ENCODE measurements around the gene UQCC2. TPM values are rescaled to one million over a fixed set of nuclear protein-coding genes. Genes with fewer than 3 reads are reported as not detected.

The UQCC2 gene
- polyA plus RNA-seq (2013, experiment 1 of 2) = 101 TPM
- 111 TPM for polyA plus RNA-seq (2013, experiment 2 of 2)

DNA sequence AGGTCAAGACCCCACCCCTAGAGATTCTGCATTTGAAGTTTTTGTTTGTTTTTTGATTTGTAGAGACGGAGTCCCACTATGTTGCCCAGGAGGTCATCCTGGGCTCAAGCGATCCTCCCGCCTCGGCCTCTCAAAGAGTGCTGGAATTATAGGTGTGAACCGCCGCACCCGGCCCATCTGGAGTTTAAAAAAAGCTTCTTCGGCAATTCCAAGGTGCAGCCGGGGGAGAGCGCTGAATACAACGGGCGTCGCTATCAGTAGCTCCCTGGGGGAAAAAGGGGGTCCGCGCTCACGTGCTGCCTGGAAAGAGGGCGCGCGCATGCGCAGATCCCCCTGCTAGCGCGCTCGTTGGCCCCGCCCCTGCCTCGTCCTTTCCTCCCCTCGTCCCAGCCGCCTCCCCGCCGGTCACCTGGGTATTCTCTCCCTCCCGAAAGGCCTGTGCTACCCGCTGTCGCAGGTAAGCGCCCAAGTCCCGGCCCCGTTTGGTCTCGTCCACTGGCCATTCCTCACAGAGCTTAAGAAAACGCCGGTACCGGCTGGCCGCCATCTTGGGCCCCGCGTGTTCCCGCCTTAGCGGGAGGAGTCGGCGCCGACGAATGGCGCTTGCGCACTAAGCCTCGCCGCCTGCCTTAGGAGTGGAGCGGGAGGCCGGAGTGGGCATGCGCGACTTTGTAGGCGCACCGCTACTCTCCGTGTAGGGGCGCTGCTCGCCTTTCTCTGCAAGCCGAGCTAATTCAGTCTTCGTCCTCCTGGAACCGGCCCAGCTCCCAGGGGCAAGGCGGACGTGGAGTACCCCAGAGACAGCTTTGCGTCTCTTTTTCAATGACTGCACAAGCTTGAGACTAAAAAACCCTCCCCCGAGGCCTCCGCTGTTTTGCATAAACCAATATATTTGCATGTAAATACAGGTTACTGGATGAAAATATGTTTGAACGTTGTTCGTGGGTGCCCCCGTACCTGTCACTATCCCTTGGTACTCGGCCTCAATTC, at the start of gene UQCC2:
UQCC2 (minus strand) TSS at position 561 of the 990 bp plus-strand sequence; CDS start at position 547, 14 bp downstream.
- H3K4me3 ChIP-seq (ENCODE audit: insufficient read depth in 1 of 2, low read depth in 1 of 2, low read length in 2 of 2) = peak within 1 kb of the TSS; percentile 81 to 94
- H2BK5ac ChIP-seq (ENCODE audit: low read depth, low read length, poor library complexity, severe bottlenecking) = peak within 1 kb of the TSS; percentile 94
- WGBS = 7% methylated on average over 67 of the region's 73 CpGs
- H3K23ac ChIP-seq (ENCODE audit: low read length in 2 of 2) = peak within 1 kb of the TSS in 1 of 2 experiments; percentile 78
- H2BK15ac ChIP-seq (ENCODE audit: low read depth, poor library complexity, severe bottlenecking) = peak within 1 kb of the TSS; percentile 87
- H3K27ac ChIP-seq (ENCODE audit: low read length, poor library complexity, severe bottlenecking) = peak within 1 kb of the TSS; percentile 93
- peak; percentile 96 for DNase-seq
- peak within 1 kb of the TSS in 1 of 2 experiments; percentile 7 for H2BK12ac ChIP-seq (ENCODE audit: low read length in 2 of 2)
- H3K4me2 ChIP-seq (ENCODE audit: low read length, poor library complexity, severe bottlenecking) = peak within 1 kb of the TSS; percentile 89
- peaks cover 10% of the 10 kb centered on the region for H3K4me1 ChIP-seq (ENCODE audit: control insufficient read depth, insufficient read depth, low read depth, low read length)
- H3K4ac ChIP-seq (ENCODE audit: low read depth in 1 of 2, low read length in 2 of 2) = peak within 1 kb of the TSS; percentile 98 to 99
- peak within 1 kb of the TSS; percentile 20 for H2AFZ ChIP-seq (ENCODE audit: low read depth, low read length)
- H3K9me3 ChIP-seq (ENCODE audit: control insufficient read depth, low read length) = no peaks in the 10 kb centered on the region
- H3K9ac ChIP-seq (ENCODE audit: low read length) = peak within 1 kb of the TSS; percentile 95
- no peaks in the 10 kb centered on the region for H3K27me3 ChIP-seq (ENCODE audit: control insufficient read depth in 1 of 2, insufficient read depth in 1 of 2, low read length in 2 of 2)
- H3K14ac ChIP-seq (ENCODE audit: low read length in 2 of 2) = peak within 1 kb of the TSS in 1 of 2 experiments; percentile 99
- H3K18ac ChIP-seq (ENCODE audit: low read depth in 1 of 2, low read length in 2 of 2) = peak within 1 kb of the TSS; percentile 99 to 100
- H3K36me3 ChIP-seq (ENCODE audit: control insufficient read depth in 1 of 2, insufficient read depth in 2 of 2, low read depth in 1 of 2, low read length in 2 of 2) = peaks cover 16 to 39% of the 10 kb centered on the region in 2 experiments
- peak within 1 kb of the TSS; percentile 98 for H4K8ac ChIP-seq (ENCODE audit: low read length)
- peaks cover 27% of the 10 kb centered on the region for H3K79me1 ChIP-seq (replicated peaks; ENCODE audit: low read length, poor library complexity, severe bottlenecking)
- no peak within 1 kb of the TSS for H2BK120ac ChIP-seq (ENCODE audit: low read depth, low read length)
- peak within 1 kb of the TSS; percentile 97 for H4K91ac ChIP-seq (ENCODE audit: low read length)
- H2AK5ac ChIP-seq (ENCODE audit: low read length, severe bottlenecking) = peak within 1 kb of the TSS; percentile 41

DNA sequence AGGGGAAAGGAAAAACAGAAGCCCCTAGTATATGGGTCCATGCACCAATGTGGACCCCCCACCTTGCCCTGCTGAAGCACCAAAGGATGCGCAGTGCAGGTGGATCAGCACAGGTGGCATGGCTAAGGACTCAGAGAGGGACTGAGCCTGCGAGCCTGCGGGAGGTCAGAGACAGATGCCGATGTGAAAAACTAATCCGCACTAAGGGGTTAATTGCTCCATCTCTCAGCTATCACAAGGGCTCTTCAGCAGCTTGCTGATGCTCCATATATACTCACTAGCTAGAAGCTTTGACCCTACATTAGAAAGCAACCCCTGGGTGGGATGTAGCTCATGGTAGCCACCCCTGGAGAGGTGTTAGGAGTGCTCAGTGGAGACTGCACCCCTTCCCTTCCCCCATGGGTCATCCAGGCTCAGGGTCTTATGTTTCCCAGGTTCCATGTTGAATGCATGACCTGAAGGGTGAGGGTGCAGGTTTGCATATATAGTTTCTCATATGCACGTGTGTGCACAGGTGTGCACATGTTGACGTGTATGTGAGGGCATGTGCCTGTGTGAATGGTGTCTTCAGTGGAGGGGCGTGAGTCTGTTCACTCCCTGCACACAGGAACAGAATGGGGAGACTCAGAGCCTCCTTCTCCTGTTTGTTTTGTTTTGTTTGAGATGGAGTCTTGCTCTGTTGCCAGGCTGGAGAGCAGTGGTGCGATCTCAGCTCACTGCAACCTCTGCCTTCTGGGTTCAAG, 48.6 kb upstream of the UQCC2 start:
- Histone ChIP-seq H4K8ac (ENCODE audit: low read length) (no peak overlapping the region), H2BK5ac (ENCODE audit: low read depth, low read length, poor library complexity, severe bottlenecking) (no peak overlapping the region), H3K4me3 (ENCODE audit: insufficient read depth in 1 of 2, low read depth in 1 of 2, low read length in 2 of 2) (no peak overlapping the region), H2BK15ac (ENCODE audit: low read depth, poor library complexity, severe bottlenecking) (no peak overlapping the region), H2AFZ (ENCODE audit: low read depth, low read length) (no peak overlapping the region), H3K4me1 (ENCODE audit: control insufficient read depth, insufficient read depth, low read depth, low read length) (peaks cover 33% of the 10 kb centered on the region), H3K4me2 (ENCODE audit: low read length, poor library complexity, severe bottlenecking) (no peak overlapping the region), H3K14ac (ENCODE audit: low read length in 2 of 2) (no peak overlapping the region), H3K27me3 (ENCODE audit: control insufficient read depth in 1 of 2, insufficient read depth in 1 of 2, low read length in 2 of 2) (peaks cover 0 to 34% of the 10 kb centered on the region in 2 experiments), H2BK120ac (ENCODE audit: low read depth, low read length) (no peak overlapping the region), H3K27ac (ENCODE audit: low read length, poor library complexity, severe bottlenecking) (no peak overlapping the region), H3K9me3 (ENCODE audit: control insufficient read depth, low read length) (no peaks in the 10 kb centered on the region), H3K79me1 (replicated peaks; ENCODE audit: low read length, poor library complexity, severe bottlenecking) (no peaks in the 10 kb centered on the region), H2BK12ac (ENCODE audit: low read length in 2 of 2) (no peak overlapping the region), H3K36me3 (ENCODE audit: control insufficient read depth in 1 of 2, insufficient read depth in 2 of 2, low read depth in 1 of 2, low read length in 2 of 2) (no peaks in the 10 kb centered on the region), H4K91ac (ENCODE audit: low read length) (no peak overlapping the region), H3K4ac (ENCODE audit: low read depth in 1 of 2, low read length in 2 of 2) (no peak overlapping the region), H2AK5ac (ENCODE audit: low read length, severe bottlenecking) (no peak overlapping the region), H3K23ac (ENCODE audit: low read length in 2 of 2) (no peak overlapping the region), H3K18ac (ENCODE audit: low read depth in 1 of 2, low read length in 2 of 2) (no peak overlapping the region), H3K9ac (ENCODE audit: low read length) (no peak overlapping the region)
- DNase-seq = no peak
- WGBS = 89% methylated on average over 9 of the region's 9 CpGs

- peaks cover 0 to 38% of the 10 kb centered on the region in 2 experiments for H3K27me3 ChIP-seq (ENCODE audit: control insufficient read depth in 1 of 2, insufficient read depth in 1 of 2, low read length in 2 of 2)
- H3K36me3 ChIP-seq (ENCODE audit: control insufficient read depth in 1 of 2, insufficient read depth in 2 of 2, low read depth in 1 of 2, low read length in 2 of 2) = no peaks in the 10 kb centered on the region
- no peak overlapping the region for H2BK12ac ChIP-seq (ENCODE audit: low read length in 2 of 2)
- H3K9ac ChIP-seq (ENCODE audit: low read length) = no peak overlapping the region
- no peak overlapping the region for H3K14ac ChIP-seq (ENCODE audit: low read length in 2 of 2)
- no peak overlapping the region for H2AFZ ChIP-seq (ENCODE audit: low read depth, low read length)
- no peak overlapping the region for H3K23ac ChIP-seq (ENCODE audit: low read length in 2 of 2)
- H2BK120ac ChIP-seq (ENCODE audit: low read depth, low read length) = no peak overlapping the region
- peak; percentile 40 for DNase-seq
- H3K4me3 ChIP-seq (ENCODE audit: insufficient read depth in 1 of 2, low read depth in 1 of 2, low read length in 2 of 2) = no peak overlapping the region
- H3K18ac ChIP-seq (ENCODE audit: low read depth in 1 of 2, low read length in 2 of 2) = no peak overlapping the region
- no peak overlapping the region for H2BK15ac ChIP-seq (ENCODE audit: low read depth, poor library complexity, severe bottlenecking)
- WGBS = 51% methylated on average over 6 of the region's 7 CpGs
- no peak overlapping the region for H3K4ac ChIP-seq (ENCODE audit: low read depth in 1 of 2, low read length in 2 of 2)
- no peak overlapping the region for H4K8ac ChIP-seq (ENCODE audit: low read length)
- no peak overlapping the region for H3K27ac ChIP-seq (ENCODE audit: low read length, poor library complexity, severe bottlenecking)
- no peak overlapping the region for H3K4me2 ChIP-seq (ENCODE audit: low read length, poor library complexity, severe bottlenecking)
- no peaks in the 10 kb centered on the region for H3K9me3 ChIP-seq (ENCODE audit: control insufficient read depth, low read length)
- peaks cover 35% of the 10 kb centered on the region for H3K4me1 ChIP-seq (ENCODE audit: control insufficient read depth, insufficient read depth, low read depth, low read length)
- H3K79me1 ChIP-seq (replicated peaks; ENCODE audit: low read length, poor library complexity, severe bottlenecking) = no peaks in the 10 kb centered on the region
- no peak overlapping the region for H4K91ac ChIP-seq (ENCODE audit: low read length)
- no peak overlapping the region for H2AK5ac ChIP-seq (ENCODE audit: low read length, severe bottlenecking)
- H2BK5ac ChIP-seq (ENCODE audit: low read depth, low read length, poor library complexity, severe bottlenecking) = no peak overlapping the region
Measured at GRCh38 chr6:33758815-33759216, 47.3 kb upstream of the UQCC2 start.

Measured in mesenchymal stem cell (in vitro differentiated cells and primary cell).